HL-60 (cell line): ENCODE measurements around the gene STARD9.

ENCODE experiments used
- DNase-seq, 2 experiments: peaks; one replicate each; pipeline ENCODE4 v3.0.0-alpha.2; 2010 to 2020; ENCODE audit warnings: low read depth in 1 of 2, low spot score in 1 of 2
- H3K27ac ChIP-seq: fragments of 250-450 bp; sonication (Bioruptor Pico); replicated peaks from 2 replicates; pipeline ENCODE4 v1.5.1; 2020; ENCODE audit warnings: mild to moderate bottlenecking, moderate library complexity
- H3K27me3 ChIP-seq: fragments of 250-450 bp; sonication (Bioruptor Pico); 2 replicates; pipeline ENCODE4 v1.5.1; 2021; ENCODE audit warnings: mild to moderate bottlenecking, moderate library complexity; ENCODE audit not compliant: insufficient read depth, poor library complexity, severe bottlenecking
- H3K4me3 ChIP-seq: replicated peaks from 2 replicates; pipeline ENCODE4 v1.5.1; 2011; ENCODE audit warnings: mild to moderate bottlenecking, control low read depth, low read length; ENCODE audit not compliant: insufficient read depth
- CTCF ChIP-seq: IDR thresholded peaks from one replicate; pipeline ENCODE4 v1.5.1; 2011; ENCODE audit warnings: low read length, control low read depth, inconsistent platforms; ENCODE audit not compliant: insufficient read depth
- GABPA ChIP-seq: IDR thresholded peaks from 2 replicates; pipeline ENCODE4 v1.6.1; 2012; ENCODE audit warnings: low read depth
- POLR2AphosphoS5 ChIP-seq: IDR thresholded peaks from 2 replicates; pipeline ENCODE4 v1.6.1; 2012; ENCODE audit warnings: low read depth
- REST ChIP-seq: IDR thresholded peaks from 2 replicates; pipeline ENCODE4 v1.6.1; 2012; ENCODE audit warnings: low read depth; ENCODE audit not compliant: insufficient replicate concordance
- SPI1 ChIP-seq: IDR thresholded peaks from 2 replicates; pipeline ENCODE4 v1.6.1; 2012; ENCODE audit warnings: low read depth, mild to moderate bottlenecking, borderline replicate concordance

Gene STARD9

GRCh38 chr15:42584031-42584765 is 8.8 kb downstream of the STARD9 start:
- no peak for TF ChIP-seq CTCF
- TF ChIP-seq REST: no peak
- no peak for TF ChIP-seq POLR2AphosphoS5
- TF ChIP-seq SPI1: no peak
- no peak for TF ChIP-seq GABPA
- H3K27ac ChIP-seq: no peak overlapping the region
- no peak overlapping the region for H3K4me3 ChIP-seq
- DNase-seq: no peak
- no peaks in the 10 kb centered on the region for H3K27me3 ChIP-seq

GRCh38 chr15:42590619-42591237 is 15.3 kb downstream of the STARD9 start:
- TF ChIP-seq CTCF (no peak), REST (no peak)
- no peak overlapping the region for H3K4me3 ChIP-seq
- no peak for DNase-seq
- no peaks in the 10 kb centered on the region for H3K27me3 ChIP-seq
- H3K27ac ChIP-seq: no peak overlapping the region

- TF ChIP-seq CTCF: peak; percentile 5
- TF ChIP-seq SPI1: no peak
- DNase-seq: no peak
- Histone ChIP-seq H3K4me3 (no peak overlapping the region), H3K27ac (no peak overlapping the region), H3K27me3 (no peaks in the 10 kb centered on the region)
These were observed 16.0 kb downstream of the STARD9 start for GRCh38 chr15:42591238-42591934.
